Muscle of arm (tissue), 12 donors: ENCODE data around the gene SLFN14. TPM values are rescaled to one million over a fixed set of nuclear protein-coding genes. Genes with fewer than 3 reads are reported as not detected.
"Not testable (repeated sequence)": the region's sequence is repeated elsewhere in the genome, so short reads cannot be mapped to it uniquely, and the experiment has no call there.

Experiments used
- DNase-seq: peaks from one replicate; pipeline ENCODE4 v3.0.0-alpha.2; 2013
- polyA plus RNA-seq, 12 donors: library from polyadenylated mRNA; unstranded; fragments of 120-200 nt; gene quantifications; one replicate each; pipeline ENCODE4 v1.2.1, GENCODE V29; 2013; ENCODE audit not compliant: insufficient read length in 12 of 12

SLFN14 gene
- polyA plus RNA-seq, 12 donors: 0.08 to 0.80 (median 0.24) TPM; not detected in 2

DNA sequence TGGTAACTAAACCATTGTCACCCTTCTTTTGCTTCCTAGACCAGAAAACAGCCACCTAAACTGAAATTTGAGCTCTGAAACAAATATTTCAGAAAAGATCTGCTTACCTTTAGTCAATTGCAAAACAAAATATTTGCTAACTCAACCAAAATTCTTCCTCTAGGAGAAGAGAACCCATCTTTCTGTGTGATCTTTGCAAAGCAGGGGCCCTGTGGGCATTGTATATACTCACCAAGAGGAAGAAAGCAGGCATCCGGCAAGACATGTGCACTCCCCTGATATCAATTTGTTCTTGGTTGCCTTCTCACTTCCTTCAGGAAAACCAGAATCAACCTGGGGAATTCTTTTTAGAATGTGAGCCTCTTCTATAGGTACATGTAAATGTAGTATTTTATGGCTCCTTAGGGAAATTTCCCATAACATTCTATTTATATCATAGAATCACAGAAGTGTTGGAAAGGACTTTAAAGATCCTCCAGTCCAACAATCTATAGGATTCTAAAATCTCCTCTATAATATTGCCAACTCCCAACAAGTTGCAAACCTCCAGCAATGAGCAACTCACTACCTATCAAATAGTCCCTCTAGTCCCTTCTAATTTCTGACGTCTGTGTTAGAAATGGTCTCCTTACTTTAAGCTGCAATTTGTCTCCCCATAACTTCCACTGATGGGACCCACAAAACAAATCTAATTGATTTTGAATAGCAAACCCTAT is 966 bp downstream of the SLFN14 start:
- no peak for DNase-seq

DNA sequence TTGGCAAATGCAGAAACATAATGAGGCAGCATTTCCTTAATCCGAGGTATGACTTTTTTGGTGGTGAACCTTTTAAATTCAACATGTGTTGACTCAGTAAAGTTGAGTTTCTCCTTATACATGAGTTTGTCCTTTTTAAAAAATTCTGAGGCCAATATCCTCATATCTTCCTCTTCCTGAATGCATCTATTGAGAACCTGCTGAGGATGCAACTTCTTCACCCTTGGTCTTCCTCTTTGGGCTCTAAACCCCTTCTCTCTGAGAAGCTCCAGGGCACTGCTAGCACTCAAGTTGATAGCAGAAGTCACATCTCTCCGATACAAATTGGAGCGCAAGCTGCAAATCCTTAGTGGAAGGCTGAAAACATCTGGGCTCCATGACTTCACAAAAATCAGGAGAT is 3.3 kb downstream of the SLFN14 start:
- no peak for DNase-seq

- DNase-seq: no peak
Observed at GRCh38 chr17:35555691-35556090, 4.9 kb downstream of the SLFN14 start.

DNA sequence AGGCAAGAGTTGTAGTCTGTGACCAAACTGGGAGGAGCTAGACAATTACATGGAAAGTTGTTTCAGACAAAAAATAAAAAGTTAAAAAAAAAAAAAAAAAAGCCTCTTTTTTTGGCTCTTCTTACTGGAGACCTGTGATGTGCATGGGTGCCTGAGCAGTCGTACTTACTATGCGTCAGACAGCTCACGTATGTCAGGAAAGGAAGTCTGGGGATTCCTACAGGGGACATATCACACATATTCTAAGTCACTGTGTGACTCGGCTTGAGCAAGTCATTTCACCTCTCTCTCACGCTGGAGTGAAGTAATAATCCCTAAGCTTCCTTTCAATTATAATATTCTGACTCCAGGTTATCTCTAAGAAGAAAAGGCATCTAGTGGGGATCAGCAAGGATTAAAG is 6.0 kb downstream of the SLFN14 start:
- no peak for DNase-seq

DNA sequence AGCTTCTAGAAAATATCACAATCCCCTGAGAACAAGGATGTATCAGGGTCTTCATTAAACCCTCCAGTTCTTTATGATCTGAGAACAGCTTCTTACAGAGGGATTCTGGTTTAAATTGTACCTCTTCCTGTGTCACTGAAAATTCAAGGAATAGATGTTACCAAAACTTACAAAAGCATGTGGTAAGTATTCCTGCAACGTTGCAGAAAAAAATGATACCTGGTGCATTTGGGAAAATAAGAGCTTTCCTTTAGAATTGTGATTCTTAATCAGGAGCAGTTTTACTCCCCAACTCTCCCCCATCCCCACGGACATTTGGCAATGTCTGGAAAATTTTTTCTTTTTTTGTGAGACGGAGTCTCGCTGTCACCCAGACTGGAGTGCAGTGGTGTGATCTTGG is 7.3 kb downstream of the SLFN14 start:
- no peak for DNase-seq

DNA sequence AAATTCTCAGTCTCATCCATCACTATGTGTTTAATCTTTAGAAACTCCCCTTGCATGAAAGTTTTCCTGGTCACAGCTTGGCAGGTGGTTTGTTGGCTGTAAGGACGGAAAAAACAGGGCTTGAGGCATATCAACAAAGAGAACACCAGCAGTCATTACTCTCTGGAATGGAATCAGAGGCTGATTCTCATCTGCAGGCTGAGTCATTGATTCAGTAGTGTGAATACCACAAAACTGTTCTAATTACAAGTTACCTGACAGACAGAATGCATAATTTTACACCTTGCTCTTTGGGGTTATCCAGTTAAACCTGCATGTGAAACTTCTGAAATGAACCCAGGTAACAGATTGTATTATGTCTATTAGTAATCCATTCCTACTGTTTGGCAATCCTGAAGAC is 11.6 kb downstream of the SLFN14 start:
- DNase-seq: no peak

GRCh38 chr17:35548208-35548810 is 12.3 kb downstream of the SLFN14 start:
- no peak for DNase-seq

- no peak for DNase-seq
Observed at GRCh38 chr17:35546487-35546886, 14.1 kb downstream of the SLFN14 start.

DNA sequence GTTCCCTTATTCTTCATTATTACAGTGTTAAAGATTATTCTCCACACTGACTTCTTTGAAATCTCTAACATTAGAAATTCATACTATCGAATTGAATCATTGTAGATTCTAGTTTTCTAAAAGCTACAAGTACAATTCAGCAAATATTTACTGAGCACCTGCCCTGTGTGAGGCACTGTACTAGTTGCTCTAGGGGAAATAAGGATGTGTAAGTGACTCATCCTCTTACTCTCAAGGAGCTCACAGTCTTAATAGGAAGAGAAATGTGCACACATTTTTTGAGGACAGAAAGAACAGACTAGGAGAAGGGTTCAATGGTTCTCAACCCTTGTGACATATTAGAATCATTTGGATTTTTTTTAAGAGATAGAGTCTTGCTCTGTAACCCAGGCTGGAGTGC is 15.5 kb downstream of the SLFN14 start:
- DNase-seq: no peak

GRCh38 chr17:35543856-35544255 is 16.8 kb downstream of the SLFN14 start:
- no peak for DNase-seq

- no peak for DNase-seq
Observed at GRCh38 chr17:35542990-35543389, 17.6 kb downstream of the SLFN14 start.

GRCh38 chr17:35541434-35541833 is 19.2 kb downstream of the SLFN14 start:
- no peak for DNase-seq

DNA sequence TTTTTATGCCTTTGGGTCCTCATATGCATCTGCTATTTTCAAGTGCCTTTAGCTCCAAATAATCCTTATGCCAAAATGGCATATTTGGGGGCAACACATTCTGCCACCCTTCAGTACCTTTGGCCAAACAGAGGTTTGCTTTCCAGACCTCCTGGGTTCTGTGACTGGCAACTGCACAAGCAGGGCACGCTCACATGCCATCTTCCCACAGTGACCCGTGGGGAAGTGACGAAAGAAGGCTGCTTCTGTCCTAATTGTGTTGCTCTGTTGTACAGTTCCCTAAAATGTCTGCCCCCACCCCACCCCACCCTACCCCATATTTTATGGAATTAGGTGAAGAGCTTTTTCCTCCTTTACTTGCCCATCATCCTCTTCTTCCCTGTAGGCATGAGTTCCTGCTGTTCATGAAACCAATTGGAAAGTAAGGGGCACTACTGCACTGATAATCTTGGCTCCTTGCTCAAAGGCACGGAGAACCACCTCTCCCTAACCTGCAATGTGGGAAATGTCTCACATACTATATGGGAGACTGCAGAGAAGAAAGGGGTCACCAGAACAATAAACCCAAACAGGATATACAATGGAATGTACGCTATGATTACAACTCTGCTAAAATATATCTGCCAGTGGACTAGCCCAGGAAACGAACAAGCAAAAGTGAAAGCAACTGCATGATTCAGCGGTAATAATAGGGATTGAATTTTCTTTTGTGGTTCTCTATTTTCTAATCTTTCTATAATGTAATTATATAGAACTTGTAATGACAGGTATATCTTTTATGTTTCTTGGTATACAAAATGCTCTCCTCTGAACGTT is 19.8 kb downstream of the SLFN14 start:
- peak; percentile 16 for DNase-seq

- DNase-seq: no peak
Observed at GRCh38 chr17:35539659-35540026, 21.0 kb downstream of the SLFN14 start.

DNA sequence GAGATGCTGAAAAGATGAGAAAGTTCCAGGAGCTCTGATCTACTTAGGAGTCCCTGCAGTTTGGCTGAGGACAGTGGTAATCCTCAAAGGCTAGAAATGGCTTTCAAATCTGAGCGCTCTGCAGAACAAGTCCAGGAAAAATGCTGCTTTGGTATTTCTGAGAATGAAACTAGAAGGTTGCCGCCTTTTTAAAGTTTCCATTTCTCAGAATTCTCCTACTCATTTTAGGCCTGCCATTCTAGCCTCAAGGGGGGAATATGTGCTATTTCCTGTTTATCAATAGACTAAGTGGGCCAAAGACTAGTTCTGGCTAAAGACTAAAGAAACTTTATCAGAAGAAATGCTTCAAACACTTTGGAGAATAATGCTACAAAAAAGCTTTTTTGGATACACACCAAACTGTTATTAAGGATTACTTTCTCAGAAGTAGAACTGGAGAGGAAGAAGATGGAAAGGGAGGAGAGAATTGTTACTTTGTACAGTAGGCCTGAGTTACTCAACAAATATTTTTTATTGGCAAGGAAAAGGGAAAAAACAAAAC is 22.9 kb downstream of the SLFN14 start, which contains the start of gene SLFN12L:
Gene SLFN12L (minus strand): TSS at position 78 of the 541 bp plus-strand sequence. CDS start 15,314 bp downstream, outside the sequence.
- peak; percentile 25 for DNase-seq

DNA sequence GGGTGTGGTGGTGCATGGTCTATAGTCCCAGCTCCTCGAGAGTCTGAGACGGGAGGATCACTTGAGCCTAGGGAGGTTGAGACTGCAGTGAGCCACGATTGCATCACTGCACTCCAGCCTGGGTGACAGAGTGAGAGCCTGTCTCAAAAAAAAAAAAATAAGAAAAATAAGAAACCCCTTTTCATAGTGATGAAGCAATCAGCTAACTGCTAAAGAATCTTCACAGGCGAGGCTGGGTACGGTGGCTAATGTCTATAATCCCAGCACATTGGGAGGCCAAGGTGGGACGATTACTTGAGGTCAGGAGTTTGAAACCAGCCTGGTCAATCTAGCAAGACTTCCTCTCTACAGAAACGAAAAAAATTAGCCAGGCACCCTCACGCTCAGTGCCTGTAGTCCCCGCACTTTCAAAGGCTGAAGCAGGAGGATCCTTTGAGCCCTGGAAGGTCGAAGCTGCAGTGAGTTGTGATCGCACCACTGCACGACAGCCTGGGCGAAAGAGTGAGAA is 23.9 kb downstream of the SLFN14 start:
- DNase-seq: no peak

DNA sequence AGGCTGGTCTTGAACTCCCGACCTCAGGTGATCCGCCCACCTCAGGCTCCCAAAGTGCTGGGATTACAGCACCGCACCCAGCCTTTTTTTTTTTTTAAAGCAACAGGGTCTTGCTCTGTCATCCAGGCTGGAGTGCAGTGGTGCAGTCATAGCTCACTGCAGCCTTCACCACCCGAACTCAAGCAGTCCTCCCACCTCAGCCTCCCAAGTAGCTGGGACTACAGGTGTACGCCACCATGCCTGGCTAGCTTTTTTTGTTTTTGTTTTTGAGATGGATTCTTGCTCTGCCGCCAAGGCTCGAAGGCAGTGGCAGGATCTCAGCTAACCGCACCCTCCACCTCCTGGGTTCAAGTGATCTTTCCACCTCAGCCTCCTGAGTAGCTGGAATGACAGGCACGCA is 25.2 kb downstream of the SLFN14 start:
- DNase-seq: not testable (repeated sequence)

- DNase-seq: no peak
Observed at GRCh38 chr17:35534576-35535093, 26.0 kb downstream of the SLFN14 start.

- no peak for DNase-seq
Observed at GRCh38 chr17:35531160-35531559, 29.5 kb downstream of the SLFN14 start.

- no peak for DNase-seq
Observed at GRCh38 chr17:35529866-35530265, 30.8 kb downstream of the SLFN14 start.

DNA sequence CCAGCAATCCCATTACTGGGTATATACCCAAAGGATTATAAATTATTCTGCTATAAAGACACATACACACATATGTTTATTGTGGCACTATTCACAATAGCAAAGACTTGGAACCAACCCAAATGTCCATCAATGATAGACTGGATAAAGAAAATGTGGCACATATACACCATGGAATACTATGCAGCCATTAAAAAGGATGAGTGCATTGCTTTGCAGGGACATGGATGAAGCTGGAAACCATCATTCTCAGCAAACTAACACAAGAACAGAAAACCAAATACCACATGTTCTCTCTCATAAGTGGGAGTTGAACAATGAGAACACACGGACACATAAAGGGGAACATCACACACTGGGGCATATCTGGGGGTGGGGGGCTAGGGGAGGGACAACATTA is 31.3 kb downstream of the SLFN14 start:
- DNase-seq: not testable (repeated sequence)

- no peak for DNase-seq
Observed at GRCh38 chr17:35523296-35523695, 37.3 kb downstream of the SLFN14 start.
